Measurements from ENCODE around the gene GEMIN7. TPM values are rescaled to one million over a fixed set of nuclear protein-coding genes. Genes with fewer than 3 reads are reported as not detected.

The GEMIN7 gene
- total RNA-seq, 6 experiments from 2014 or later = 10.9 to 27.5 (median 14.0) TPM

GRCh38 chr19:45050036-45050435 is 29.0 kb upstream of the GEMIN7 start:
- H3K4me1 ChIP-seq = peaks cover 0 to 45% (median 22%) of the 10 kb centered on the region in 4 donors
- DNase-seq (no peak), ATAC-seq (no peak)
- WGBS (ENCODE audit: insufficient coverage, low coverage, low lambda C conversion rate, missing lambda C conversion rate) = 95% methylated on average over 5 of the region's 6 CpGs
- H3K36me3 ChIP-seq = peaks cover 5 to 26% (median 17%) of the 10 kb centered on the region in 4 donors
- TF ChIP-seq POLR2A (IDR thresholded peaks at IDR 0.05) (no peak), CTCF (IDR thresholded peaks at IDR 0.05) (no peak)
- peak overlapping the region in 1 of 3 donors; percentile 80 for H3K27ac ChIP-seq
- H3K27me3 ChIP-seq = no peaks in the 10 kb centered on the region
- intact Hi-C loops (cut with DNase I) = no loop called here
- H3K9me3 ChIP-seq = no peaks in the 10 kb centered on the region
- no peak overlapping the region for H3K4me3 ChIP-seq

- ATAC-seq = no peak
- no peak overlapping the region for H3K4me3 ChIP-seq
Observed at GRCh38 chr19:45051929-45052579, 27.0 kb upstream of the GEMIN7 start.

GRCh38 chr19:45056831-45057230 is 22.2 kb upstream of the GEMIN7 start:
- TF ChIP-seq POLR2A (IDR thresholded peaks at IDR 0.05) (no peak), CTCF (IDR thresholded peaks at IDR 0.05) (no peak)
- DNase-seq (no peak), ATAC-seq (no peak)
- H3K27ac ChIP-seq = no peak overlapping the region
- no peaks in the 10 kb centered on the region for H3K9me3 ChIP-seq
- H3K27me3 ChIP-seq = no peaks in the 10 kb centered on the region
- WGBS (ENCODE audit: insufficient coverage, low coverage, low lambda C conversion rate, missing lambda C conversion rate) = 83% methylated on average over 4 of the region's 8 CpGs
- H3K4me3 ChIP-seq = no peak overlapping the region
- no peaks in the 10 kb centered on the region for H3K4me1 ChIP-seq
- intact Hi-C loops (cut with DNase I) = loop anchor here in 1 of 2 donors (5.0 kb wide), 1 partner anchor 35 kb away; no protein-coding TSS in a partner anchor
- H3K36me3 ChIP-seq = peaks cover 27 to 92% (median 54%) of the 10 kb centered on the region in 4 donors

More at GRCh38 chr19:45051929-45052579, 27.0 kb upstream of the GEMIN7 start:
- Histone ChIP-seq H3K9me3 (no peaks in the 10 kb centered on the region), H3K36me3 (peaks cover 5 to 44% (median 26%) of the 10 kb centered on the region in 4 donors), H3K27me3 (no peaks in the 10 kb centered on the region), H3K4me1 (peaks cover 0 to 28% (median 13%) of the 10 kb centered on the region in 4 donors), H3K27ac (no peak overlapping the region)
- intact Hi-C loops (cut with DNase I) = no loop called here
- TF ChIP-seq POLR2A (IDR thresholded peaks at IDR 0.05) (no peak), CTCF (IDR thresholded peaks at IDR 0.05) (no peak)
- 68% methylated on average over 5 of the region's 9 CpGs for WGBS (ENCODE audit: insufficient coverage, low coverage, low lambda C conversion rate, missing lambda C conversion rate)
- DNase-seq = no peak

- Histone ChIP-seq H3K9me3 (no peaks in the 10 kb centered on the region), H3K27ac (no peak overlapping the region), H3K36me3 (peaks cover 24 to 92% (median 51%) of the 10 kb centered on the region in 4 donors), H3K4me1 (no peaks in the 10 kb centered on the region), H3K27me3 (no peaks in the 10 kb centered on the region), H3K4me3 (no peak overlapping the region)
- intact Hi-C loops (cut with DNase I) = loop anchor here in 1 of 2 donors (5.0 kb wide), 1 partner anchor 35 kb away; no protein-coding TSS in a partner anchor
- 100% methylated on average over 1 of the region's 9 CpGs for WGBS (ENCODE audit: insufficient coverage, low coverage, low lambda C conversion rate, missing lambda C conversion rate)
- DNase-seq = no peak
- TF ChIP-seq CTCF (IDR thresholded peaks at IDR 0.05) (no peak), POLR2A (IDR thresholded peaks at IDR 0.05) (no peak)
- peak in 1 of 4 donors; percentile 9 for ATAC-seq
Observed at GRCh38 chr19:45057444-45057843, 21.6 kb upstream of the GEMIN7 start.
